ENCODE data around the gene ATF5.
A peak's percentile ranks its signal among the peaks of the same experiment; 100 is the strongest.

Gene ATF5, protein sequence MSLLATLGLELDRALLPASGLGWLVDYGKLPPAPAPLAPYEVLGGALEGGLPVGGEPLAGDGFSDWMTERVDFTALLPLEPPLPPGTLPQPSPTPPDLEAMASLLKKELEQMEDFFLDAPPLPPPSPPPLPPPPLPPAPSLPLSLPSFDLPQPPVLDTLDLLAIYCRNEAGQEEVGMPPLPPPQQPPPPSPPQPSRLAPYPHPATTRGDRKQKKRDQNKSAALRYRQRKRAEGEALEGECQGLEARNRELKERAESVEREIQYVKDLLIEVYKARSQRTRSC

GRCh38 chr19:49929121-49929610 is at the start of gene ATF5, which contains the start of gene NUP62:
TSS of gene ATF5 (plus strand) at chr19:49929205. CDS start at chr19:49930851, 1,646 bp downstream.
TSS of gene NUP62 (minus strand) at chr19:49929504. CDS start at chr19:49909807, 19,697 bp downstream.
- H3K36me3 Mint-ChIP-seq: peaks cover 75% of the 10 kb centered on the region
- H3K27me3 Mint-ChIP-seq: no peaks in the 10 kb centered on the region
- H3K9me3 Mint-ChIP-seq: peaks cover 8% of the 10 kb centered on the region
- peak; percentile 79 for ATAC-seq
- peaks cover 67% of the 10 kb centered on the region for H3K4me1 Mint-ChIP-seq
- H3K4me3 Mint-ChIP-seq: peak within 1 kb of the TSS; percentile 90
- peak within 1 kb of the TSS; percentile 95 for H3K27ac Mint-ChIP-seq

DNA sequence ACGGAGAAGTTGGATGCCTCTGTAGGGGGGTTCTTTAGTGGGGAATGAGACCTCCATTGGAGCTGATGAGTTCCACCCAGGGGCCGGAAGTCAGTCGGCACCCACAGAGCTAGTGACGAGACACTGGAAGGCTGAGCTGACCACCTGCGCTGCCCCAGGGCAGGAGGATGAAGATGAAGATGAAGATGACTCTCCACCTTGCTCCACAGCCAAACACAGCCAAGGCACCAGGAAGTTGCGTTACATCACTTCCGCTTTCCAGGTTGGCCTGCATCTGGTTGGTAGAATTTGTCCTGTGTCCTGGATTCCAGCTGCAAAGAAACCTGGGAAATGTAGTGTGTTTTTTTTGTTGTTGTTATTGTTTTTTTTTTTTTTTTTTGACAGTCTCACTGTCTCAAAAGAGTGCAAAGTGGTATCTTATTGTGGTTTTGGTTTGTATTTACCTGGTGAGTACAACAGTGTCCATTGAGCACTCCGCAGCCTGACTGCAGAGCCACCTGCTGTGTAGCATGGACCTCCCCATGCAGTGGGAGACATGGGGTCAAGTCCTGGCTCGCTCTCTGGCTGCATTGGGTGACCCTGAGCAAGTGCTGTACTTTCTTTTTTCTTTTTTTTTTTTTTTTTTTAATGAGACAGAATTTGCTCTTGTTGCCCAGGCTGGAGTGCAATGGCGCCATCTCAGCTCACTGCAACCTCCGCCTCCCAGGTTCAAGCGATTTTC is 49.6 kb upstream of the ATF5 start:
- peaks cover 56% of the 10 kb centered on the region for H3K36me3 Mint-ChIP-seq
- no peaks in the 10 kb centered on the region for H3K9me3 Mint-ChIP-seq
- H3K4me1 Mint-ChIP-seq: peaks cover 33% of the 10 kb centered on the region
- H3K27ac Mint-ChIP-seq: no peak overlapping the region
- no peaks in the 10 kb centered on the region for H3K27me3 Mint-ChIP-seq
- H3K4me3 Mint-ChIP-seq: no peak overlapping the region
- ATAC-seq: no peak

DNA sequence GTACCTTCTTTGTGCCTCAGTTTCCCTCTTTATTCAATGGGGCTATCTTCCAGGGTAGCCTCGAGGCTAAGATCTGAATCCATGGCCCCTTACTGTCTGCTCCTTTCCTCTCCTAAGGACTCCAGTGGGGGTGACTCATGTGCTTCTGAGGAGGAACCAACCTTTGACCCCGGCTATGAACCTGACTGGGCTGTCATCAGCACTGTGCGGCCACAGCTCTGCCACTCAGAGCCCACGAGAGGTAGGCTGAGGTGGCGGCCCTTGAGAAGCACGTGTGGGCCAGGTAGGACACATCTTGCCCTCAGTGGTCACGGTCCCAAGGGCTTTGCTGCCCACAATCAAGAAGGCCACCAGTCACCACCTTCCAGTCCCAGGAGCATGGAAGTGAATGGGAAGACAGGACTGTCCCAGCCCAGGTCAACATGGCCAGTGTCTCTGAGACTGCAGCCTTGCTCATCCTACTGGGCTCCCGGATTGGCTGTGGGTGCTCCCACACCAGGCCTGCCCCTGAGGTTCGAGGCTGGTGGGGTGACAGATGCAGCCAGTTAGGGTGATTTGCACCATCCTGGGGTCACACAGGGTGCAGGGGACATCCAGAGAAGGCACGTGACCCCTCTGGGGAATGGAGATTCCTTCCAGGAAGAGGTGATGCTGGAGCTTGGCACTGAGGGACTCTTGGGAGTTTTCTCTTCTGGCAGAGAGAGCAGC is 48.7 kb upstream of the ATF5 start:
- Mint-ChIP-seq H3K27ac (no peak overlapping the region), H3K9me3 (no peaks in the 10 kb centered on the region), H3K4me1 (peaks cover 26% of the 10 kb centered on the region), H3K27me3 (no peaks in the 10 kb centered on the region), H3K36me3 (peaks cover 65% of the 10 kb centered on the region), H3K4me3 (no peak overlapping the region)
- ATAC-seq: no peak

DNA sequence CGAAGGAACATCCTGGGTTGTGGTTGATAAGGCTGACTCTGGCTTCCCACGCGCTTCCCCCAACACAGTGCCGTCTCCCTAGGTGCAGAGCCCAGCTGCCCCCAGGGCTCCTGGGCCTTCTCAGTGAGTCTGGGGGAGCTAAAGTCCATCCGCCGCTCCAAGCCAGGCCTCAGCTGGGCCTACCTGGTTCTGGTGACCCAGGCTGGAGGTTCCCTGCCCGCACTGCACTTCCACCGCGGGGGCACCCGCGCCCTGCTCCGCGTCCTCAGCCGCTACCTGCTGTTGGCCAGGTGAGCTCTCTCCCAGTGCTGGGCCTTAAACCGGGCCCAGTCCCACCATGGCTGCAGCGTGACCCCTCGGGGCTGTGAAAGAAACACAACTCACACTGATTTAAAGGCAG is 47.8 kb upstream of the ATF5 start:
- H3K36me3 Mint-ChIP-seq: peaks cover 68% of the 10 kb centered on the region
- H3K9me3 Mint-ChIP-seq: no peaks in the 10 kb centered on the region
- no peak overlapping the region for H3K4me3 Mint-ChIP-seq
- no peak overlapping the region for H3K27ac Mint-ChIP-seq
- no peak for ATAC-seq
- H3K27me3 Mint-ChIP-seq: no peaks in the 10 kb centered on the region
- H3K4me1 Mint-ChIP-seq: peaks cover 19% of the 10 kb centered on the region

GRCh38 chr19:49881672-49882394 is 47.2 kb upstream of the ATF5 start:
- peaks cover 68% of the 10 kb centered on the region for H3K36me3 Mint-ChIP-seq
- H3K27ac Mint-ChIP-seq: no peak overlapping the region

DNA sequence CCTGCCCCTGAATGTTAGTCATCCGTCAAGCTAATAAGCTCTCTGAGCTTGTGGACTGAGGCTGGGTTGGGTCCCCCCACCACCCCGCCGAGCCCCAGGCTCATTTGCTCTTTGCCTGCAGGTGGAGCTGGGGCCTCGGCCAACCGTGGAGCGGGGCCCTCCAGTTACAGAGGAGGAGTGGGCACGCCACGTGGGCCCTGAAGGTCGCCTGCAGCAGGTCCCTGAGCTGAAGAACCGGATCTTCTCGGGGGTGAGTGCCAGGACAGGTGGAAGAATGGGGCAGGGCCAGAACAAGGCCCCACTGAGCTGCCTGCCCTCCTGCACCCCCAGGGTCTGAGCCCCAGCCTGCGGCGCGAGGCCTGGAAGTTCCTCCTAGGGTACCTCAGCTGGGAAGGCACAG is 46.4 kb upstream of the ATF5 start:
- no peak overlapping the region for H3K4me3 Mint-ChIP-seq
- H3K9me3 Mint-ChIP-seq: no peaks in the 10 kb centered on the region
- ATAC-seq: no peak
- no peak overlapping the region for H3K27ac Mint-ChIP-seq
- peaks cover 24% of the 10 kb centered on the region for H3K4me1 Mint-ChIP-seq
- peaks cover 68% of the 10 kb centered on the region for H3K36me3 Mint-ChIP-seq
- no peaks in the 10 kb centered on the region for H3K27me3 Mint-ChIP-seq

More at GRCh38 chr19:49881672-49882394, 47.2 kb upstream of the ATF5 start:
- H3K4me1 Mint-ChIP-seq: peaks cover 19% of the 10 kb centered on the region
- H3K9me3 Mint-ChIP-seq: no peaks in the 10 kb centered on the region
- no peak for ATAC-seq
- no peak overlapping the region for H3K4me3 Mint-ChIP-seq
- no peaks in the 10 kb centered on the region for H3K27me3 Mint-ChIP-seq

- Mint-ChIP-seq H3K27me3 (no peaks in the 10 kb centered on the region), H3K36me3 (peaks cover 65% of the 10 kb centered on the region), H3K9me3 (no peaks in the 10 kb centered on the region), H3K4me1 (peaks cover 25% of the 10 kb centered on the region), H3K27ac (no peak overlapping the region), H3K4me3 (peak overlapping the region; percentile 32)
- no peak for ATAC-seq
These were observed 45.9 kb upstream of the ATF5 start for GRCh38 chr19:49883094-49883493.

DNA sequence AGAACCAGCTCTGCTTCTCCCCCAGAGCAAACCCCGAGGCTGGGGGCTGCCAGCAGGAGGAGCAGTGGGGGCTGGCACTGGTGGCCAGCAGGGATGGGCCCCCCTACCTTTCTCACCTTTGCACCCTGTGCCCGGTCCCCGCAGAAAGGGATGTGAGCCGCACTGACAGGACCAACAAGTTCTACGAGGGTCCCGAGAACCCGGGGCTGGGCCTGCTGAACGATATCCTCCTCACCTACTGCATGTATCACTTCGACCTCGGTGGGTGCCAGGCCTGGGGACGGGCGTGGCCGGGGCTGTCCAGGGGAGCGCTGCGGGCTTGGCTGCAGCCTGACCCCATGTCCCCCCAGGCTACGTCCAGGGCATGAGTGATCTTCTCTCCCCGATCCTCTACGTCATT is 44.9 kb upstream of the ATF5 start:
- H3K36me3 Mint-ChIP-seq: peaks cover 69% of the 10 kb centered on the region
- no peaks in the 10 kb centered on the region for H3K27me3 Mint-ChIP-seq
- H3K4me1 Mint-ChIP-seq: peaks cover 24% of the 10 kb centered on the region
- no peaks in the 10 kb centered on the region for H3K9me3 Mint-ChIP-seq
- no peak overlapping the region for H3K4me3 Mint-ChIP-seq
- H3K27ac Mint-ChIP-seq: no peak overlapping the region
- ATAC-seq: no peak

- ATAC-seq: no peak
- no peak overlapping the region for H3K4me3 Mint-ChIP-seq
- no peaks in the 10 kb centered on the region for H3K9me3 Mint-ChIP-seq
- no peaks in the 10 kb centered on the region for H3K27me3 Mint-ChIP-seq
- H3K36me3 Mint-ChIP-seq: peaks cover 72% of the 10 kb centered on the region
- H3K27ac Mint-ChIP-seq: no peak overlapping the region
- peaks cover 27% of the 10 kb centered on the region for H3K4me1 Mint-ChIP-seq
These were observed 44.2 kb upstream of the ATF5 start for GRCh38 chr19:49884760-49885159.

DNA sequence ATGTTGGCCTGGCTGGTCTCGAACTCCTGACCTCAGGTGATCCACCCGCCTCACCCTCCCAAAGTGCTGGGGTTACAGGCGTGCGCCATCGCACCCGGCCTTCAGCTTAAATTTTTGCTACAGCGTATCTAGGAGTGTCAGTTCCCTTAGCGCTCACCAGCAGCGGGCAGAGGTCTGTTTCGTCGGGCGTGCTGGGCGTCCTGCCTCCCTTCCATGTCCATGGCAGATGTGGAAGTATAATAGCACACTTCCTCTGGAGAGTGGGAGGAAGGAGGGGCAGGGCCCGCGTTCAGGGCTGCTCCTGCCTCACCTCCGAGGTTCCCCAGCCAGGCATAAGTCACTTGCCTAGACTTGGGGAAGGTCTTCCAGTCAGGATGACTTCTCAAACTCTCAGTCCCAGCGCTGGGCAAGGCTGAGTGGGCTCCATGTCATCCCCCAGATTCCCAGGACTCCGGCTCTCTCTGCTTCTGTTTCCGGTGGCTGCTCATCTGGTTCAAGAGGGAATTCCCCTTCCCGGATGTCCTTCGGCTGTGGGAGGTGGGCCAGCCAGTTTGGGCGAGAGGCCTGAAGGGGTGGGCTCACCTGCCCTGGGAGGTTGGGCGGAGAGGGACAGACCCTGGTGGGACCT is 41.9 kb upstream of the ATF5 start:
- H3K4me3 Mint-ChIP-seq: no peak overlapping the region
- no peaks in the 10 kb centered on the region for H3K9me3 Mint-ChIP-seq
- peaks cover 64% of the 10 kb centered on the region for H3K36me3 Mint-ChIP-seq
- no peak overlapping the region for H3K27ac Mint-ChIP-seq
- peaks cover 42% of the 10 kb centered on the region for H3K4me1 Mint-ChIP-seq
- no peaks in the 10 kb centered on the region for H3K27me3 Mint-ChIP-seq
- no peak for ATAC-seq

GRCh38 chr19:49887665-49888509 is 41.1 kb upstream of the ATF5 start:
- peak; percentile 46 for ATAC-seq
- Mint-ChIP-seq H3K4me1 (peaks cover 48% of the 10 kb centered on the region), H3K27ac (peak overlapping the region; percentile 26), H3K9me3 (no peaks in the 10 kb centered on the region), H3K36me3 (peaks cover 64% of the 10 kb centered on the region), H3K4me3 (peak overlapping the region; percentile 39), H3K27me3 (no peaks in the 10 kb centered on the region)

- H3K4me1 Mint-ChIP-seq: peaks cover 54% of the 10 kb centered on the region
- H3K27me3 Mint-ChIP-seq: no peaks in the 10 kb centered on the region
- H3K4me3 Mint-ChIP-seq: peak overlapping the region; percentile 45
- H3K36me3 Mint-ChIP-seq: peaks cover 64% of the 10 kb centered on the region
- H3K27ac Mint-ChIP-seq: peak overlapping the region; percentile 26
- no peaks in the 10 kb centered on the region for H3K9me3 Mint-ChIP-seq
- ATAC-seq: peak; percentile 1
These were observed 40.5 kb upstream of the ATF5 start for GRCh38 chr19:49888510-49888824.

- Mint-ChIP-seq H3K27me3 (no peaks in the 10 kb centered on the region), H3K9me3 (no peaks in the 10 kb centered on the region), H3K4me3 (peak overlapping the region; percentile 47), H3K36me3 (peaks cover 66% of the 10 kb centered on the region), H3K4me1 (peaks cover 60% of the 10 kb centered on the region), H3K27ac (peak overlapping the region; percentile 26)
- no peak for ATAC-seq
These were observed 39.8 kb upstream of the ATF5 start for GRCh38 chr19:49889038-49889686.
